ENCODE results near the gene EIF2B4. TPM values are rescaled to one million over a fixed set of nuclear protein-coding genes. Genes with fewer than 3 reads are reported as not detected.

Gene EIF2B4
- total and polyA plus RNA-seq, 9 of the 15 experiments (the other 6 are each of a cell fraction or from before 2014, with no cell fraction given): 29.7 to 80.3 (median 58.9) TPM

- TF ChIP-seq HNRNPK (IDR thresholded peaks at IDR 0.05; ENCODE audit: low read depth, low read length, poor library complexity, severe bottlenecking) (no peak), TRIM24 (IDR thresholded peaks at IDR 0.05) (peak in 1 of 2 experiments; percentile 46; a peak in 1 of 4 replicates), ZC3H8 (IDR thresholded peaks at IDR 0.05) (no peak), SETDB1 (IDR thresholded peaks at IDR 0.05; ENCODE audit: low read length) (no peak), PYGO2 (tag; IDR thresholded peaks at IDR 0.05) (no peak), ELF2 (CRISPR knock-in tag; IDR thresholded peaks at IDR 0.05) (no peak), MBD2 (IDR thresholded peaks at IDR 0.05; ENCODE audit: borderline replicate concordance, low read depth) (no peak), SAFB (IDR thresholded peaks at IDR 0.05; ENCODE audit: borderline replicate concordance, low read depth, low read length) (no peak), E2F8 (IDR thresholded peaks at IDR 0.05; ENCODE audit: low read depth, partially characterized antibody) (no peak), BCOR (IDR thresholded peaks at IDR 0.05) (no peak), JUN (IDR thresholded peaks at IDR 0.05; ENCODE audit: borderline replicate concordance, low read depth, low read length) (peak; percentile 100), JUN (CRISPR knock-in tag; IDR thresholded peaks at IDR 0.05; ENCODE audit: borderline replicate concordance) (no peak)
- TF ChIP-seq, protein P1, sequence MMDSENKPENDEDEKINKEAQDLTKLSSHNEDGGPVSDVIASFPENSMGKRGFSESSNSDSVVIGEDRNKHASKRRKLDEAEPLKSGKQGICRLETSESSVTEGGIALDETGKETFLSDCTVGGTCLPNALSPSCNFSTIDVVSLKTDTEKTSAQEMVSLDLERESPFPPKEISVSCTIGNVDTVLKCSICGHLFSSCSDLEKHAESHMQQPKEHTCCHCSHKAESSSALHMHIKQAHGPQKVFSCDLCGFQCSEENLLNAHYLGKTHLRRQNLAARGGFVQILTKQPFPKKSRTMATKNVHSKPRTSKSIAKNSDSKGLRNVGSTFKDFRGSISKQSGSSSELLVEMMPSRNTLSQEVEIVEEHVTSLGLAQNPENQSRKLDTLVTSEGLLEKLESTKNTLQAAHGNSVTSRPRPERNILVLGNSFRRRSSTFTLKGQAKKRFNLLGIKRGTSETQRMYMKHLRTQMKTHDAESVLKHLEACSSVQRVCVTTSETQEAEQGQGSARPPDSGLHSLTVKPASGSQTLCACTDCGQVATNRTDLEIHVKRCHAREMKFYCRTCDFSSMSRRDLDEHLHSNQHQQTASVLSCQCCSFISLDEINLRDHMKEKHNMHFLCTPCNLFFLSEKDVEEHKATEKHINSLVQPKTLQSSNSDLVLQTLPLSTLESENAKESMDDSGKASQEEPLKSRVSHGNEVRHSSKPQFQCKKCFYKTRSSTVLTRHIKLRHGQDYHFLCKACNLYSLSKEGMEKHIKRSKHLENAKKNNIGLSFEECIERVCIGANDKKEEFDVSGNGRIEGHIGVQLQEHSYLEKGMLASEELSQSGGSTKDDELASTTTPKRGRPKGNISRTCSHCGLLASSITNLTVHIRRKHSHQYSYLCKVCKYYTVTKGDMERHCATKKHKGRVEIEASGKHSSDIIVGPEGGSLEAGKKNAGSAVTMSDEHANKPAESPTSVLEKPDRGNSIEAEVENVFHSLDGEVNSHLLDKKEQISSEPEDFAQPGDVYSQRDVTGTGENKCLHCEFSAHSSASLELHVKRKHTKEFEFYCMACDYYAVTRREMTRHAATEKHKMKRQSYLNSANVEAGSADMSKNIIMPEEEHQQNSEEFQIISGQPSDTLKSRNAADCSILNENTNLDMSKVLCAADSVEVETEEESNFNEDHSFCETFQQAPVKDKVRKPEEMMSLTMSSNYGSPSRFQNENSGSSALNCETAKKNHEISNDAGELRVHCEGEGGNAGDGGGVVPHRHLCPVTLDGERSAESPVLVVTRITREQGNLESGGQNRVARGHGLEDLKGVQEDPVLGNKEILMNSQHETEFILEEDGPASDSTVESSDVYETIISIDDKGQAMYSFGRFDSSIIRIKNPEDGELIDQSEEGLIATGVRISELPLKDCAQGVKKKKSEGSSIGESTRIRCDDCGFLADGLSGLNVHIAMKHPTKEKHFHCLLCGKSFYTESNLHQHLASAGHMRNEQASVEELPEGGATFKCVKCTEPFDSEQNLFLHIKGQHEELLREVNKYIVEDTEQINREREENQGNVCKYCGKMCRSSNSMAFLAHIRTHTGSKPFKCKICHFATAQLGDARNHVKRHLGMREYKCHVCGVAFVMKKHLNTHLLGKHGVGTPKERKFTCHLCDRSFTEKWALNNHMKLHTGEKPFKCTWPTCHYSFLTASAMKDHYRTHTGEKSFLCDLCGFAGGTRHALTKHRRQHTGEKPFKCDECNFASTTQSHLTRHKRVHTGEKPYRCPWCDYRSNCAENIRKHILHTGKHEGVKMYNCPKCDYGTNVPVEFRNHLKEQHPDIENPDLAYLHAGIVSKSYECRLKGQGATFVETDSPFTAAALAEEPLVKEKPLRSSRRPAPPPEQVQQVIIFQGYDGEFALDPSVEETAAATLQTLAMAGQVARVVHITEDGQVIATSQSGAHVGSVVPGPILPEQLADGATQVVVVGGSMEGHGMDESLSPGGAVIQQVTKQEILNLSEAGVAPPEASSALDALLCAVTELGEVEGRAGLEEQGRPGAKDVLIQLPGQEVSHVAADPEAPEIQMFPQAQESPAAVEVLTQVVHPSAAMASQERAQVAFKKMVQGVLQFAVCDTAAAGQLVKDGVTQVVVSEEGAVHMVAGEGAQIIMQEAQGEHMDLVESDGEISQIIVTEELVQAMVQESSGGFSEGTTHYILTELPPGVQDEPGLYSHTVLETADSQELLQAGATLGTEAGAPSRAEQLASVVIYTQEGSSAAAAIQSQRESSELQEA (IDR thresholded peaks at IDR 0.05; ENCODE audit: low read depth): no peak
- TF ChIP-seq, protein P2, sequence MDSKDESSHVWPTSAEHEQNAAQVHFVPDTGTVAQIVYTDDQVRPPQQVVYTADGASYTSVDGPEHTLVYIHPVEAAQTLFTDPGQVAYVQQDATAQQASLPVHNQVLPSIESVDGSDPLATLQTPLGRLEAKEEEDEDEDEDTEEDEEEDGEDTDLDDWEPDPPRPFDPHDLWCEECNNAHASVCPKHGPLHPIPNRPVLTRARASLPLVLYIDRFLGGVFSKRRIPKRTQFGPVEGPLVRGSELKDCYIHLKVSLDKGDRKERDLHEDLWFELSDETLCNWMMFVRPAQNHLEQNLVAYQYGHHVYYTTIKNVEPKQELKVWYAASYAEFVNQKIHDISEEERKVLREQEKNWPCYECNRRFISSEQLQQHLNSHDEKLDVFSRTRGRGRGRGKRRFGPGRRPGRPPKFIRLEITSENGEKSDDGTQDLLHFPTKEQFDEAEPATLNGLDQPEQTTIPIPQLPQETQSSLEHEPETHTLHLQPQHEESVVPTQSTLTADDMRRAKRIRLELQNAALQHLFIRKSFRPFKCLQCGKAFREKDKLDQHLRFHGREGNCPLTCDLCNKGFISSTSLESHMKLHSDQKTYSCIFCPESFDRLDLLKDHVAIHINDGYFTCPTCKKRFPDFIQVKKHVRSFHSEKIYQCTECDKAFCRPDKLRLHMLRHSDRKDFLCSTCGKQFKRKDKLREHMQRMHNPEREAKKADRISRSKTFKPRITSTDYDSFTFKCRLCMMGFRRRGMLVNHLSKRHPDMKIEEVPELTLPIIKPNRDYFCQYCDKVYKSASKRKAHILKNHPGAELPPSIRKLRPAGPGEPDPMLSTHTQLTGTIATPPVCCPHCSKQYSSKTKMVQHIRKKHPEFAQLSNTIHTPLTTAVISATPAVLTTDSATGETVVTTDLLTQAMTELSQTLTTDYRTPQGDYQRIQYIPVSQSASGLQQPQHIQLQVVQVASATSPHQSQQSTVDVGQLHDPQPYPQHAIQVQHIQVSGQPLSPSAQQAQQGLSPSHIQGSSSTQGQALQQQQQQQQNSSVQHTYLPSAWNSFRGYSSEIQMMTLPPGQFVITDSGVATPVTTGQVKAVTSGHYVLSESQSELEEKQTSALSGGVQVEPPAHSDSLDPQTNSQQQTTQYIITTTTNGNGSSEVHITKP (IDR thresholded peaks at IDR 0.05; ENCODE audit: partially characterized antibody): peak; percentile 80
Observed at GRCh38 chr2:27320958-27321543, 49.1 kb downstream of the EIF2B4 start (continued).

Measured in K562 (cell line).